ENCODE measurements around the gene OR2G6.
"Not testable (repeated sequence)": the region's sequence is repeated elsewhere in the genome, so short reads cannot be mapped to it uniquely, and the experiment has no call there.

The OR2G6 gene

DNA sequence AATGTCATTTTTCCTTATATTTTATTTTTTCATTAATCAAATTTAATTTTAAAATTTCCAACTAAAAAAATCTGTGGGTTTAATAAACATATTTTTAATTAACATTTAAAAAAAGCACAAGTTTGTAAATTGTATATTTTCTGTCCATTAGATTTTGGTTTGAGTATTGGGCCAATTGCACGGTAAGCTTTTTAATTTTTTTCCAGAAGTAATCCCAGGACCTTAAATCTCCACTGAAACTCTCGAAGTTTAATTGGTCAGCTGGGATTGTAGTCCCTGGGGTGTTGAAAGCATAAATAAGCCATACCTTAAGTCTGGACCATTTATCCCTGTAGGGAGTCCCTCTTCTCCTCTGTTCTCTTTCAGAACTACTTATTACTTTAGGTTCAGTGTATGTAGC lies at the start of gene OR2G6:
OR2G6 (plus strand) TSS at position 301 of the 400 bp plus-strand sequence. CDS start 13,574 bp downstream, outside the sequence.
- not testable (repeated sequence) for DNase-seq (ENCODE audit: low read depth)

DNA sequence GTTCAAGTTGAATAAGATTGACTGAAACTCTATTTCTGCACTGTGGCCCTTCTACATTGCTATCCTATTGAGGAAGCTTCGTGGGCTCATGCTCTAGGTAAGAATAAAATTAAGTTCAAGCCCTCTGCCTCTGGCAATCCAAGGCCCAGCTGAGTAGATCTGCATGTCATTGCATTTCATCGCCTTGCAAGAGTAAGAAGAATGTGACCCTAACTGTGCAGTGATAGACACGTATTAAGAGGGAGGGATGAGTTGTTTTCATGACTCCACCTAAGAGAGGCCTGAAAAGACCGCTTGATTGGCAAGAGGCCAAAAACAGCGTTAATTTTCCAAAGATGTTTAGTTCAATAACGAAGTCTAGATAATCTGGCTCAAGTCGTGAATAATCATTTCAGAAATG lies 48.8 kb upstream of the OR2G6 start:
- not testable (repeated sequence) for DNase-seq (ENCODE audit: low read depth)

DNA sequence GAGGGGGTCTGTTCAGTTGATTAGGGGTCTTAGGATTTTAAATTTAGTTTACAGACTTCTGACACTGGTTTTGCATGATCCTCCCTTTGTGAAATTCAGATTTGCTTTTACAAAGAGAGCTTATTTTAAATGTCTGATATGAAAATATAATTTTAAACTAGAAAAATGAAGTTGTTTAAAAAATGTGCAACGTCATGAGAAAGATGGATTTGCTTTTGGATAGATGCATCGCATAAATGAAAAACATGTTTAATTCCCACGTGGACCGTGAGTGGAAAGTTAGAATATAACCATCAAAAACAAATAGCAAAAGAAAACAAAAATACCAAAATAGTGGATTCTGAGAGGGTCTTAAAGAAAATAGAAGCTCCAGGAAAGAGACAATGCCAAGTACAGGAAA lies 36.7 kb upstream of the OR2G6 start:
- no peak for DNase-seq (ENCODE audit: low read depth)

DNA sequence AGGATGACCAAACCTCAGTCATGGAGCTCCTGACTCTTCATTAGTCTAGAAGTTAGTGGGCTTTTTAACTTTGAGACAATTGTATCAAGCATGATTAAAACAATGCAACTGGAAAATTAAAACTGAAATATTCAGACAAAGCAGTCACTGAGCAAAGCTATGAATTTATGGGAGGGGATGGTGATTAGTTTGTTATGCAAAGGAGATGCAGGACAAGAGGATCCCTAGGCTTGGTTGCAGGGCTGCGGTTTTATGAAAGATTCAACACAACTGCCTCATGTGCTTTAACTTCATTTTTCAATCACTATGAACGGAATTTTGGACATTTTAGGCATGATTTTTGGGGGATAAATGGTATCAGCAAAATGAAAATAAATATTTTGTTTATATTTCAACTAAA lies 35.8 kb upstream of the OR2G6 start:
- DNase-seq (ENCODE audit: low read depth): not testable (repeated sequence)

DNA sequence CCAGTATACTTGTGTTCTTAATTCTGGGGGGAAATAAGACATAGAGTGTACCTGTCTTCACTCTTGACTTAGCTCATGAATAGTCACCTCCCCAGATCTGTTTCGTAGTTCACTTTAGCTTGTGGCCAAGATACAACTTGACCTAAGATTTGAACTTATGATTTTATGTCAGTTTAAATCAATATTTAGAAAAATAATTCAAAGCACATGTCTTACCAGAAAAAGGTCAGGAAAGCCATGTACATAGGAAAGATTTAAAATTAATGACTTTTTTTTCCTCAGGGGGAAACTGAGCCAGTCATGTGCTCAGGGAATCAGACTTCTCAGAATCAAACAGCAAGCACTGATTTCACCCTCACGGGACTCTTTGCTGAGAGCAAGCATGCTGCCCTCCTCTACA lies 34.8 kb upstream of the OR2G6 start, which contains the start of gene OR2T3:
OR2T3 (plus strand) TSS at position 301 of the 400 bp plus-strand sequence; CDS start at position 301, 0 bp downstream.
- DNase-seq (ENCODE audit: low read depth): not testable (repeated sequence)

DNA sequence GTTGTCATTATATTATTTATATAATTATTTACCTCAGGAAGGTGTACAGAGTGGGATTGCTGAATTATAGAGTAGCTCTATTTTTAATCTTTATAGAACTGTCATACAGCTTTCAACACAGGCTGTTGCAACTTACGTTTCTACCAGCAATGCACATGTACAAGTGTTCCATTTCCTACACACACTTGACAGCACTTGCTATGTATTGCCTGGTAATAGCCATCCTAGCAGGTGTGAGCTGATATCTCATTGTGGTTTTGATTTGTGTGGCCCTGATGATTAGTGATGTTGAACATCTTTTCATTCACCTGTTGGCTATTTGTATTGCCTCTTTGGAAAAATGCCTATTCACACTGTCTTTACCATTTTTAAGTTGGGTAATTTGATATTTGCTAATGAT lies 32.2 kb upstream of the OR2G6 start:
- not testable (repeated sequence) for DNase-seq (ENCODE audit: low read depth)

GRCh38 chr1:248481686-248482579 lies 25.9 kb upstream of the OR2G6 start:
- not testable (repeated sequence) for DNase-seq (ENCODE audit: low read depth)

DNA sequence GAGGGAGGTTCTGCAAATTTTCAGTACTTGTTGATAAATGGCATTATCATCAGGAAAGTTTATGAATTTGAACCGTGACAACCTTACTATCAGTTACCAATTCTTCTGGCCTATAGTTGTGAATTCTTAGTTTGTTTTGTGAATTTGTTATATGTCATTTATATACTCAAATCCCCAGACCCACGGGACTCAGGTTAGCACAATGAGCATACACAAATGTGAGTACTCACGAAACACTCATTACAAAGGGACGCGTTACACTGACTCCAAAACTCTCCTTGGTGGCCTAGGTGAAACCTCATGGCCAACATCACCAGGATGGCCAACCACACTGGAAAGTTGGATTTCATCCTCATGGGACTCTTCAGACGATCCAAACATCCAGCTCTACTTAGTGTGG lies 19.6 kb upstream of the OR2G6 start, which contains the start of gene OR2T5:
OR2T5 (plus strand) TSS at position 301 of the 400 bp plus-strand sequence; CDS start at position 301, 0 bp downstream.
- DNase-seq (ENCODE audit: low read depth): not testable (repeated sequence)

DNA sequence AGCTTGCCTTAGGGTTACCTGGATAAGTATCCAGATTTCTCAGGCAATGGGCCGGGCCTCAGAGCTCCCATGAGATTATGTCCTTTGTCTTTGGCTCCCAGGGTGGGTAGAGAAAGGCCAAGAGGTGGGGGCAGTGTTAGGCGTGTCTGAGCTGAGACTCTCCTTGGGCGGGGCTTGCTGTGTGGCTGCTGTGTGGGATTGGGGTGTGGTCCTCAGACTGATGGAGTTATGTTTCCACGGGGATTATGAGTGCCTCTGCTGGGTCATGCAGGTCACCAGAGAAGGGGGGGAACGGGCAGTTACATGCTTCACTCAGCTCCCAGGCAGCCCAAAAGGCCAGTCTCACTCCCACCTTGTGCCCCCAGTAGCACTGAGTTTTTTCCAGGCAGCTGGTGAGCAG lies 11.2 kb upstream of the OR2G6 start:
- not testable (repeated sequence) for DNase-seq (ENCODE audit: low read depth)

GRCh38 chr1:248500305-248501035 lies 7.4 kb upstream of the OR2G6 start:
- not testable (repeated sequence) for DNase-seq (ENCODE audit: low read depth)

DNA sequence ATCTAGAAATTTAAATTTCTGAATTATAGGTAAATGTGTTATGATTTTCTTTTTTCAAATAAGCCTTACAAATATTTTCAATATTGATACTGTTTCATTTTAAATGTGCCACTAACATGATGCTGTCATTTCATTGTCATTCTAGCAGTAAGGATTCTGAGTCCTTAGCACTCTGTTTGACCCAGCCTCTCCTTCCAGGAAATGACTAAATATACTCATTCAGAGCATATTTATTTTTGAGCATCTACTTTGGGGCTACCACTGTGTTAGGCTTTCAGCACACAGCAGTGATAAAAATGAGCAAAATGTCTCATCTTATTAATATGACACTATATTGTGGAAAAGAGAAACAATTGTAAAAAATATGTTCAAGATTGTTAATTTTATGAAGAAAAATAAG lies 2.3 kb downstream of the OR2G6 start:
- DNase-seq (ENCODE audit: low read depth): not testable (repeated sequence)

DNA sequence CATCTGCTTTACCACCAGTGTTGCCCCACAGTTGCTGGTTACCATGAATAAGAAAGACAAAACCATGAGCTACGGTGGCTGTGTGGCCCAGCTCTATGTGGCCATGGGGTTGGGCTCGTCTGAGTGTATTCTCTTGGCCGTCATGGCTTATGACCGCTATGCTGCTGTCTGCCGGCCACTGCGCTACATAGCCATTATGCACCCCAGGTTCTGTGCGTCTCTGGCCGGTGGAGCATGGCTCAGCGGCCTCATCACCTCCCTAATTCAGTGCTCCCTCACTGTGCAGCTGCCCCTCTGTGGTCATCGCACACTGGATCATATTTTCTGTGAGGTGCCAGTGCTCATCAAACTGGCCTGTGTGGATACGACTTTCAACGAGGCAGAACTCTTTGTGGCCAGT lies 14.0 kb downstream of the OR2G6 start:
- DNase-seq (ENCODE audit: low read depth): no peak

- DNase-seq (ENCODE audit: low read depth): not testable (repeated sequence)
Observed at GRCh38 chr1:248537449-248537848, 29.6 kb downstream of the OR2G6 start.

GRCh38 chr1:248547383-248547782 lies 39.5 kb downstream of the OR2G6 start:
- DNase-seq (ENCODE audit: low read depth): not testable (repeated sequence)

DNA sequence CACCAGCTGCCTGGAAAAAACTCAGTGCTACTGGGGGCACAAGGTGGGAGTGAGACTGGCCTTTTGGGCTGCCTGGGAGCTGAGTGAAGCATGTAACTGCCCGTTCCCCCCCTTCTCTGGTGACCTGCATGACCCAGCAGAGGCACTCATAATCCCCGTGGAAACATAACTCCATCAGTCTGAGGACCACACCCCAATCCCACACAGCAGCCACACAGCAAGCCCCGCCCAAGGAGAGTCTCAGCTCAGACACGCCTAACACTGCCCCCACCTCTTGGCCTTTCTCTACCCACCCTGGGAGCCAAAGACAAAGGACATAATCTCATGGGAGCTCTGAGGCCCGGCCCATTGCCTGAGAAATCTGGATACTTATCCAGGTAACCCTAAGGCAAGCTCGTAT lies 43.2 kb downstream of the OR2G6 start:
- not testable (repeated sequence) for DNase-seq (ENCODE audit: low read depth)

DNA sequence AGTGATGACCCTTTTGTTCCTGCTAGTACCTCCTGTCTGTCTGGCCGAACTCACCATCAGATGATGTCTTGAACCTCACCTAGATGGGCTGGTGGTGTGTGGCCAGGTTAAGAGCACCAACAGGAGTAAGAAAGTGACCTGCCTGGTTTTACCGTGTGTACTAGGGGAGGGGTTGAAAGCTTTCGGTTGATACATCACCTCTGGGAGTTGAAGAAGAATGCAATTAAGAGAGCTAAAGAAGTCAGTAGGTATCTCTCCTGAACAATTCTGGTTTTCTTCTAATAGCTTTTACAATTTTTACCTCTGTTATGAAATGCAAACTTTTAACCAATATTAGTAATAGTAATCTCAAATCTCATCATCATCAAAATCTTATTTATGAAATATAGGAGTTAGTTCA lies 54.8 kb downstream of the OR2G6 start, which contains the start of gene OR2T29:
OR2T29 (minus strand) TSS at position 101 of the 400 bp plus-strand sequence. CDS start 3,281 bp downstream, outside the sequence.
- not testable (repeated sequence) for DNase-seq (ENCODE audit: low read depth)

DNA sequence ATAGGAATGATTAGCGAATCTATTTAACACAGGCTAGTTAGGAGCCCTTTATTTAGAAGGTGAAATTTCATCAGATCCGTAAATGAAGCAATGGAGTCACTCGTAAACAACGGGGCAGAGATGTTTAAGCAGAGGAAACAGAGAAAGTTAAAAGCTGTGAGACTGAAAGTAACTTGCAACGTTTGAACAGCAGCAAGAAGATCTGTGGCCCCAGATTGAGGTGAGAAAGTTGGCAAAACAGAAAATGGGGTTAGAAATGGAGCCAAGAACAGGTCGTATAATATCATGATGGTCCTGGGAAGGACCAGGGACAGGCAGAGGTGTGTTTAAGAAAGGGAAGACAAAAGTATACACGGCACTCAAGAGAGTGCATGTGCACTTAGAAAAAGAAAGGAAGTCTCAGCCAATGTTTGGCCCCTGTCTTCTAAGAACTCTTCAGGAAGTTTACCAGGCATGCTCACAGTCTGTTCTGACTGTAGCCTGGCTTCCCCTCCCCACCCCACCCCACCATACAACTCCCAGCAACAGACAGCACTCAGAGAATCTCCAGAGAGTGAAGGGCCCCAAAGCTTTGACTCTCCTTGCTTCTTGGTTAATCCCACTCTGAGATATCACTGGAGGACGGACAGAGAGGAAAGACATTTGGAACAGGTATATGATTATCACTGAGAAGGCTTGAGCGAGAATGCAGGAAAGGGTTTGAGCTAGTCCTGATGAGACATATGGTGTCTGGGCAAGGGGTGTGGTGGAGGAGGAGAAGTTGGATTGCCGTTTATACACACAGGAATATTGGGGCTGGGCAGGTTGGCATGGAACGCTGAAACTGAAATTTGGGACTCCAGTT lies 57.9 kb downstream of the OR2G6 start:
- not testable (repeated sequence) for DNase-seq (ENCODE audit: low read depth)

- DNase-seq (ENCODE audit: low read depth): not testable (repeated sequence)
Observed at GRCh38 chr1:248569049-248569448, 61.2 kb downstream of the OR2G6 start.

- DNase-seq (ENCODE audit: low read depth): not testable (repeated sequence)
Observed at GRCh38 chr1:248570811-248571210, 62.9 kb downstream of the OR2G6 start.

- not testable (repeated sequence) for DNase-seq (ENCODE audit: low read depth)
Observed at GRCh38 chr1:248572049-248572448, 64.2 kb downstream of the OR2G6 start.

DNA sequence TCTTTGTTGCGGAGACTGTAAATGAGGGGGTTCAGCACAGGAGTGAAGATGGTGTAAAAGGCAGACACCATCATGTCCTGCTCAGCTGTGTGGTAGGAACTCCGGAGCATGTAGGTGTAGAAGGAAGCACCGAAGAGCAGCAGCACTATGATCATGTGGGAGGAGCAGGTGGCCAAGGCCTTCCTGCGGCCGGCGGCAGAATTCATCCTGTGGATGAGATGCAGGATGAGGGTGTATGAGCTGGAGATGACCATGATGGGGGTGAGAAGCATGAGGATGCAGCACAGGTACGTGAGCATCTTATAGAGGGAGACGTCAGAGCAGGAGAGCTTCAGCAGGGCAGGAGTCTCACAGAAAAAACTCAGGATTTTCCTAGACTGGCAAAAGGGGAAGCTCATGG lies 66.0 kb downstream of the OR2G6 start:
- DNase-seq (ENCODE audit: low read depth): not testable (repeated sequence)

Data from stimulated activated CD8-positive, alpha-beta memory T cell treated with anti-CD3 and anti-CD28 coated beads, Interleukin-15, amount 100 ng/mL, for 1 hour (primary cell).